DOHH2 (cell line): ENCODE measurements around the gene NFYC.

Source experiments
- EZH2phosphoT487 ChIP-seq: fragments of 200-600 bp; sonication (generic); IDR thresholded peaks from 2 replicates; pipeline ENCODE4 v1.6.1; 2017; ENCODE audit warnings: borderline replicate concordance, mild to moderate bottlenecking, antibody characterized with exemption, low read length, moderate library complexity, mixed read lengths
- TF ChIP-seq, protein P1 (sequence below): fragments of 200-600 bp; sonication (generic); IDR thresholded peaks from one replicate; pipeline ENCODE4 v1.5.1; 2014; ENCODE audit warnings: antibody characterized with exemption, mild to moderate bottlenecking, low read depth, low read length; ENCODE audit not compliant: poor library complexity, severe bottlenecking

- TF ChIP-seq, protein P1, sequence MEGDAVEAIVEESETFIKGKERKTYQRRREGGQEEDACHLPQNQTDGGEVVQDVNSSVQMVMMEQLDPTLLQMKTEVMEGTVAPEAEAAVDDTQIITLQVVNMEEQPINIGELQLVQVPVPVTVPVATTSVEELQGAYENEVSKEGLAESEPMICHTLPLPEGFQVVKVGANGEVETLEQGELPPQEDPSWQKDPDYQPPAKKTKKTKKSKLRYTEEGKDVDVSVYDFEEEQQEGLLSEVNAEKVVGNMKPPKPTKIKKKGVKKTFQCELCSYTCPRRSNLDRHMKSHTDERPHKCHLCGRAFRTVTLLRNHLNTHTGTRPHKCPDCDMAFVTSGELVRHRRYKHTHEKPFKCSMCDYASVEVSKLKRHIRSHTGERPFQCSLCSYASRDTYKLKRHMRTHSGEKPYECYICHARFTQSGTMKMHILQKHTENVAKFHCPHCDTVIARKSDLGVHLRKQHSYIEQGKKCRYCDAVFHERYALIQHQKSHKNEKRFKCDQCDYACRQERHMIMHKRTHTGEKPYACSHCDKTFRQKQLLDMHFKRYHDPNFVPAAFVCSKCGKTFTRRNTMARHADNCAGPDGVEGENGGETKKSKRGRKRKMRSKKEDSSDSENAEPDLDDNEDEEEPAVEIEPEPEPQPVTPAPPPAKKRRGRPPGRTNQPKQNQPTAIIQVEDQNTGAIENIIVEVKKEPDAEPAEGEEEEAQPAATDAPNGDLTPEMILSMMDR: no peak
- no peak for TF ChIP-seq EZH2phosphoT487
Observed at GRCh38 chr1:40806240-40806639, 114.7 kb downstream of the NFYC start.
